Measurements from ENCODE around the gene AFF2. TPM values are rescaled to one million over a fixed set of nuclear protein-coding genes. Genes with fewer than 3 reads are reported as not detected.

The AFF2 gene
- total and polyA plus RNA-seq, 8 donors = 0.04 to 0.93 (median 0.41) TPM

GRCh38 chrX:148914783-148915182, 414.4 kb downstream of the AFF2 start:
- no peak for TF ChIP-seq CTCF (IDR thresholded peaks at IDR 0.05)
- Histone ChIP-seq H3K4me1 (no peaks in the 10 kb centered on the region), H3K36me3 (no peaks in the 10 kb centered on the region), H3K27me3 (peaks cover 0 to 14% (median 0%) of the 10 kb centered on the region in 4 donors), H3K4me3 (no peak overlapping the region), H3K9me3 (no peaks in the 10 kb centered on the region), H3K27ac (no peak overlapping the region)
- no peak for FAIRE-seq
- WGBS, 2 donors = 52 to 64% methylated on average over 3 of the region's 3 CpGs
- no peak for DNase-seq
- no peak for ATAC-seq
- intact Hi-C loops (cut with DNase I) = no loop called here

GRCh38 chrX:148915474-148915873, 415.1 kb downstream of the AFF2 start:
- no peak overlapping the region for H3K27ac ChIP-seq
- DNase-seq = no peak
- intact Hi-C loops (cut with DNase I) = no loop called here
- 41 to 55% methylated on average over 5 of the region's 5 CpGs for WGBS, 2 donors
- no peak for FAIRE-seq
- no peaks in the 10 kb centered on the region for H3K4me1 ChIP-seq
- no peak for ATAC-seq
- no peaks in the 10 kb centered on the region for H3K9me3 ChIP-seq
- H3K27me3 ChIP-seq = peaks cover 0 to 17% (median 0%) of the 10 kb centered on the region in 4 donors
- H3K36me3 ChIP-seq = no peaks in the 10 kb centered on the region
- H3K4me3 ChIP-seq = no peak overlapping the region
- no peak for TF ChIP-seq CTCF (IDR thresholded peaks at IDR 0.05)

- peaks cover 0 to 14% (median 0%) of the 10 kb centered on the region in 4 donors for H3K27me3 ChIP-seq
- intact Hi-C loops (cut with DNase I) = no loop called here
- H3K27ac ChIP-seq = no peak overlapping the region
- ATAC-seq = no peak
- H3K9me3 ChIP-seq = no peaks in the 10 kb centered on the region
- H3K4me1 ChIP-seq = no peaks in the 10 kb centered on the region
- no peak overlapping the region for H3K4me3 ChIP-seq
- no peak for FAIRE-seq
- H3K36me3 ChIP-seq = no peaks in the 10 kb centered on the region
- no peak for DNase-seq
- TF ChIP-seq CTCF (IDR thresholded peaks at IDR 0.05) = no peak
- WGBS, 2 donors = 73 to 74% methylated on average over 4 of the region's 4 CpGs
These were observed 417.0 kb downstream of the AFF2 start for GRCh38 chrX:148917441-148917840.

- TF ChIP-seq CTCF (IDR thresholded peaks at IDR 0.05) = no peak
- ATAC-seq (no peak), DNase-seq (no peak), FAIRE-seq (no peak)
- Histone ChIP-seq H3K36me3 (no peaks in the 10 kb centered on the region), H3K4me1 (no peaks in the 10 kb centered on the region), H3K27me3 (peaks cover 0 to 8% (median 0%) of the 10 kb centered on the region in 4 donors), H3K27ac (no peak overlapping the region), H3K9me3 (no peaks in the 10 kb centered on the region), H3K4me3 (no peak overlapping the region)
- WGBS, 2 donors = 39 to 41% methylated on average over 2 of the region's 2 CpGs
- intact Hi-C loops (cut with DNase I) = no loop called here
These were observed 423.2 kb downstream of the AFF2 start for GRCh38 chrX:148923631-148924030.

GRCh38 chrX:148926371-148926770, 426.0 kb downstream of the AFF2 start:
- Histone ChIP-seq H3K36me3 (no peaks in the 10 kb centered on the region), H3K27me3 (no peaks in the 10 kb centered on the region), H3K27ac (no peak overlapping the region), H3K4me3 (no peak overlapping the region), H3K4me1 (no peaks in the 10 kb centered on the region), H3K9me3 (no peaks in the 10 kb centered on the region)
- TF ChIP-seq CTCF (IDR thresholded peaks at IDR 0.05) = no peak
- DNase-seq (no peak), ATAC-seq (no peak), FAIRE-seq (no peak)
- intact Hi-C loops (cut with DNase I) = no loop called here
- 66% methylated on average over 4 of the region's 4 CpGs for WGBS, 2 donors
